ENCODE data around the gene NKAIN2. TPM values are rescaled to one million over a fixed set of nuclear protein-coding genes. Genes with fewer than 3 reads are reported as not detected.

NKAIN2 gene
- total RNA-seq, 1 experiment from 2014 or later, result not detected

- H3K4me3 ChIP-seq (replicated peaks in 1 of 2; ENCODE audit: low read depth in 1 of 2, low read length in 2 of 2), result no peak overlapping the region
- no peak overlapping the region for H3K9ac ChIP-seq (ENCODE audit: low read length)
- H3K9me3 ChIP-seq (ENCODE audit: control insufficient read depth in 1 of 2, insufficient read depth in 1 of 2, low read depth in 1 of 2, low read length in 2 of 2), result no peaks in the 10 kb centered on the region
- ChIA-PET RAD21 (ENCODE audit: low non-redundant PET in 1 of 2, low total read pairs in 2 of 2, uncharacterized antibody in 2 of 2, unreplicated experiment in 2 of 2) (no interaction called here), POLR2A (no interaction called here), CTCF (no interaction called here)
- no peaks in the 10 kb centered on the region for H3K36me3 ChIP-seq (ENCODE audit: control insufficient read depth in 1 of 2, insufficient read depth in 2 of 2, low read length in 2 of 2)
- H2AFZ ChIP-seq (ENCODE audit: low read depth, low read length, poor library complexity, severe bottlenecking), result no peak overlapping the region
- no peak overlapping the region for H3K27ac ChIP-seq (ENCODE audit: low read depth, low read length)
- BruUV-seq (replicated peaks), result no TSS peak
- H3K4me2 ChIP-seq (ENCODE audit: low read length), result no peak overlapping the region
- H3K79me2 ChIP-seq (ENCODE audit: insufficient read depth, low read length), result no peaks in the 10 kb centered on the region
- no peaks in the 10 kb centered on the region for H3K9me2 ChIP-seq (ENCODE audit: insufficient read depth)
- H3K27me3 ChIP-seq (ENCODE audit: insufficient read depth, low read length), result peaks cover 49% of the 10 kb centered on the region
- no peak for TF ChIP-seq SIN3A (IDR thresholded peaks at IDR 0.05; ENCODE audit: low read depth)
- TF ChIP-seq FOSL1 (IDR thresholded peaks at IDR 0.05; ENCODE audit: low read depth), result no peak
- no peak for TF ChIP-seq POLR2AphosphoS5 (IDR thresholded peaks at IDR 0.05; ENCODE audit: low read depth, low read length)
- TF ChIP-seq CBX3 (IDR thresholded peaks at IDR 0.05; ENCODE audit: low read depth), result no peak
- no peak for TF ChIP-seq SRF (IDR thresholded peaks at IDR 0.05; ENCODE audit: low read depth)
- TF ChIP-seq REST (IDR thresholded peaks at IDR 0.05; ENCODE audit: low read depth), result no peak
- no peak for TF ChIP-seq ZNF274 (IDR thresholded peaks at IDR 0.05; ENCODE audit: low read depth, low read length)
- no peak for TF ChIP-seq ZFX (IDR thresholded peaks at IDR 0.05)
- TF ChIP-seq EGR1 (IDR thresholded peaks at IDR 0.05; ENCODE audit: low read depth), result no peak
- TF ChIP-seq POLR2A (IDR thresholded peaks at IDR 0.05; ENCODE audit: borderline replicate concordance, extremely low read depth, insufficient read depth, insufficient read length), result no peak
- TF ChIP-seq MAX (IDR thresholded peaks at IDR 0.05), result no peak
- TF ChIP-seq SP1 (IDR thresholded peaks at IDR 0.05; ENCODE audit: low read depth), result no peak
- no peaks in the 10 kb centered on the region for H3K4me1 ChIP-seq (ENCODE audit: control insufficient read depth in 1 of 2, insufficient read depth in 2 of 2, low read length in 2 of 2)
- DNase-seq (ENCODE audit: low read depth, low spot score) (no peak), ATAC-seq (no peak)
- intact Hi-C loops (cut with micrococcal nuclease), result no loop called here
- H4K20me1 ChIP-seq (ENCODE audit: insufficient read depth), result no peaks in the 10 kb centered on the region
Observed at GRCh38 chr6:124822721-124823120, 1019.1 kb downstream of the NKAIN2 start.
